Measurements from ENCODE around the gene ORM1.
"Not testable (repeated sequence)": the region's sequence is repeated elsewhere in the genome, so short reads cannot be mapped to it uniquely, and the experiment has no call there.

ORM1 gene

DNA sequence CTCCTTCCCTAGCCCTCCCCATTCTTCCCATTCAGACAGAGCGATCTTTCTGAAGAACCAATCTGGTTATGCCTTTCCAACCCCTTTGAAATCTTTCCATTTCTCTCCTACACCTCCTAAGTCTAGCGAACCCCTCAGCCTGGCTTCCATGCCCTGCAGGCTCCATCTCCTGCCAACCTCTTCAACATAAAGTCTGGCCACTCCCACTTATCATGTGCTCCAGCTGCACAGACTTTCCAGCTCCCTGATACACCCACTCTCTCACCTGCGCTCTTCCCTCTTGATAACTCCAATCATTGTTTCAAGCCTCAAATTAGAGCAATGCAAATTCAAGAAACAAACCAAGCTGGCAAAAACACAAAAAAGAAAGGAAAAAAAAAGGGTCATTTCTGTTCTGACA lies 3.8 kb upstream of the ORM1 start:
- no peak overlapping the region for H3K4me3 ChIP-seq (replicated peaks in 1 of 2; ENCODE audit: low read depth in 2 of 2, low read length in 2 of 2)
- no peak for DNase-seq (ENCODE audit: low read depth in 2 of 2)
- TF ChIP-seq, protein P1, sequence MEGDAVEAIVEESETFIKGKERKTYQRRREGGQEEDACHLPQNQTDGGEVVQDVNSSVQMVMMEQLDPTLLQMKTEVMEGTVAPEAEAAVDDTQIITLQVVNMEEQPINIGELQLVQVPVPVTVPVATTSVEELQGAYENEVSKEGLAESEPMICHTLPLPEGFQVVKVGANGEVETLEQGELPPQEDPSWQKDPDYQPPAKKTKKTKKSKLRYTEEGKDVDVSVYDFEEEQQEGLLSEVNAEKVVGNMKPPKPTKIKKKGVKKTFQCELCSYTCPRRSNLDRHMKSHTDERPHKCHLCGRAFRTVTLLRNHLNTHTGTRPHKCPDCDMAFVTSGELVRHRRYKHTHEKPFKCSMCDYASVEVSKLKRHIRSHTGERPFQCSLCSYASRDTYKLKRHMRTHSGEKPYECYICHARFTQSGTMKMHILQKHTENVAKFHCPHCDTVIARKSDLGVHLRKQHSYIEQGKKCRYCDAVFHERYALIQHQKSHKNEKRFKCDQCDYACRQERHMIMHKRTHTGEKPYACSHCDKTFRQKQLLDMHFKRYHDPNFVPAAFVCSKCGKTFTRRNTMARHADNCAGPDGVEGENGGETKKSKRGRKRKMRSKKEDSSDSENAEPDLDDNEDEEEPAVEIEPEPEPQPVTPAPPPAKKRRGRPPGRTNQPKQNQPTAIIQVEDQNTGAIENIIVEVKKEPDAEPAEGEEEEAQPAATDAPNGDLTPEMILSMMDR (IDR thresholded peaks at IDR 0.05; ENCODE audit: low read depth, low read length), result no peak

DNA sequence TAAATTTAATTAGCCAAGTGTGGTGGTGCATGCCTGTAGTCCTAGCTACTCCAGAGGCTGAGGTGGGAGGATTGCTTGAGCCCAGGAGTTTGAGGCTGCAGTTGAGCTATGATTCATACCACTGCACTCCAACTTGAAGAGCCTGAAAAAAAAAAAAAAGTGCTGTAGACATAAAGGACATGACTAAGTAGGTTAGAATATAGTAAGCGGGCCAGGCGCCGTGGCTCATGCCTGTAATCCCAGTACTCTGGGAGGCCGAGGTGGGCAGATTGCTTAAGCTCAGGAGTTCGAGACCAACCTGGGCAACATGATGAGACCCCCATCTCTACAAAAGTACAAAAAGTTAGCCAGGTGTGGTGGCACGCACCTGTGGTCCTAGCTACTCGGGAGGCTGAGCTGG lies 2.2 kb upstream of the ORM1 start:
- DNase-seq (ENCODE audit: low read depth in 2 of 2), result peak; percentile 58 to 92
- H3K4me3 ChIP-seq (replicated peaks in 1 of 2; ENCODE audit: low read depth in 2 of 2, low read length in 2 of 2), result not testable (repeated sequence)

DNA sequence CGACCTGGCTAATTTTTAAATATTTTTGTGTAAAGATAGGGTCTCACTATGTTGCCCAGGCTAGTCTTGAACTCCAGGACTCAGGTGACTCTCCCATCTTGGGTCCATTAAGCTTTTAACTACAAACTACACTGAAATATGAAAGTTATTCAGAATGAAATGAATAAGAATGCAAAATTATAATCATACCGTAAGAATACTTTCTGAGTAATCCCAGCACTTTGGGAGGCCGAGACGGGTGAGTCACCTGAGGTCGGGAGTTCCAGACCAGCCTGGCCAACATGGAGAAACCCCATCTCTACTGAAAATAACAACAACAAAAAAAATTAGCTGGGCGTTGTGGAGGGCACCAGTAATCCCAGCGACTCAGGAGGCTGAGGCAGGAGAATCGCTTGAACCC lies 1.1 kb upstream of the ORM1 start:
- DNase-seq (ENCODE audit: low read depth in 2 of 2), result peak; percentile 15 to 86
- TF ChIP-seq, protein P1 (IDR thresholded peaks at IDR 0.05; ENCODE audit: low read depth, low read length), result no peak
- H3K4me3 ChIP-seq (replicated peaks in 1 of 2; ENCODE audit: low read depth in 2 of 2, low read length in 2 of 2), result no peak overlapping the region

DNA sequence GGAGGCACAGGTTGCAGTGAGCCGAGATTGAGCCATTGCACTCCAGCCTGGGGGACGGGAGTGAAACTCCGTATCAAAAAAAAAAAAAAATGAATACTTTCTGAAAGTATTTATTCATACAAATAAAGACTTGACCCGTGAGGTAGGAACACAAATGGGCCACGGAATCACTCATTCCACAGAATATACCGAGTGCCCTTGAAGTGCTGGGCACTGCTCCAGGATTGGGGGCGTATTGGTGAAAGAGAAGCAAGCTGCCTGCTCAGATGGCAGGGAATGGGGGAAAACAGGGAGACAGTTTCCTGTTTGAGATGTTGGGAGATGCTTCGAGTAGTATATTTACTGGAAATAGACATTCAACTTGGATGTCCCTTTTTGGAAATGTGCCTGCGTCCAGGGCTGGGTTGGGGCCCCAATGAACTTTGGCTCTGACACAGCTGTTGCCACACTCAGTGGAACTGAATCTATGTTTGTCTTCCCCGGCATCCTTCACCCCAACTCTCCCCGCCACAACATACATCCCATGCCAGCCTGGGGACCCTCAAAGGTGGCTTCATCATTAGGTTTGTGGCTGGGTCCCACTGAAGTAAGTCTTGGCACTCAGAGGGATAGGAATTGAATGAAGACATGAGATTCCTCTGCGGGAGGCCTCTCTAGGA lies 609 bp upstream of the ORM1 start:
- not testable (repeated sequence) for H3K4me3 ChIP-seq (replicated peaks in 1 of 2; ENCODE audit: low read depth in 2 of 2, low read length in 2 of 2)
- peak; percentile 12 to 34 for DNase-seq (ENCODE audit: low read depth in 2 of 2)

DNA sequence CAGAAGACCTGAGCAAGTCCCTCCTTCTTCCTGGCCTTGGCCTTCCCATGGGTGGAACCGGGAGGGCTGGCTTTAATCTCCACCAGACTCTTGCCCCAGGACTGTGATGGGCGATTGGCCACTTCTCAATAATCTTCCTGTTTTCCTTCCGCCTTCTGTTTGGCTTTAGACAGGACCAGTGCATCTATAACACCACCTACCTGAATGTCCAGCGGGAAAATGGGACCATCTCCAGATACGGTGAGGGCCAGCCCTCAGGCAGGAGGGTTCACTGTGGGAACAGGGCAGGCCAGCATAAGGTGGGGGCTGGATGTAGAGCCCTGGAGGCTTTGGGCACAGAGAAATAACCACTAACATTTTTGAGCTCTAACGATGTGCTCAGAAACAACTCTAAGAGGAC lies 951 bp downstream of the ORM1 start:
- H3K4me3 ChIP-seq (replicated peaks in 1 of 2; ENCODE audit: low read depth in 2 of 2, low read length in 2 of 2); DNase-seq (ENCODE audit: low read depth in 2 of 2): not testable (repeated sequence)

DNA sequence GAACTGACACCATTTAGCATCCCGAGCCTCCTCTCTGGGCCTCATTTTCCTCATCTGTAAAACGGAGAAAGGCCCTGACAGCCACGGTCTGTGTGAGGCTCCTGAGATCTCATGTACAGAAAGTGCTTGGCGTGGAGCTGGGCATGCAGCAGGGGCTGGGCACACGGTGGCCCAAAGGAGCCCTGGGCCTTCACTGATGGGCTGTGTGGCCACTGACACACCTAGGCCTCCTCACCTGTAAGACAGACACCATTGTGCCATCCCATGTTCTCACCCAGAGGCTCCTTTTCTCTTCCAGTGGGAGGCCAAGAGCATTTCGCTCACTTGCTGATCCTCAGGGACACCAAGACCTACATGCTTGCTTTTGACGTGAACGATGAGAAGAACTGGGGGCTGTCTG lies 1.6 kb downstream of the ORM1 start:
- DNase-seq (ENCODE audit: low read depth in 2 of 2), result no peak
- TF ChIP-seq, protein P1 (IDR thresholded peaks at IDR 0.05; ENCODE audit: low read depth, low read length), result no peak
- H3K4me3 ChIP-seq (replicated peaks in 1 of 2; ENCODE audit: low read depth in 2 of 2, low read length in 2 of 2), result no peak overlapping the region

DNA sequence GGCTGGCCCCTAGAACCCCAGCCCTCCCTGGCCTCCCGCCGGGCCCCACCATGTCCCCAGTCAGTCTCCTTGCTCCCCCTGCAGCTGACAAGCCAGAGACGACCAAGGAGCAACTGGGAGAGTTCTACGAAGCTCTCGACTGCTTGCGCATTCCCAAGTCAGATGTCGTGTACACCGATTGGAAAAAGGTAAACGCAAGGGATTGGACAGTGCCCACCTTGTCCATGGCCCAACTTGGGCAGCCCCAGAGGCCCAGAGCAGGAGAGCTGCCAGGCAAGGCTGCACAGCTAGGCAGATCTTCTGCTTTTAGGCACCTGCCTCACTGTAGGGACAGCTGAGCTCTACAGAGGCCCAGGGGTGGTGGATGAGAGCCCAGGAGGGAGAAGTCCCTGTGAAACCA lies 2.1 kb downstream of the ORM1 start:
- H3K4me3 ChIP-seq (replicated peaks in 1 of 2; ENCODE audit: low read depth in 2 of 2, low read length in 2 of 2); DNase-seq (ENCODE audit: low read depth in 2 of 2): not testable (repeated sequence)

DNA sequence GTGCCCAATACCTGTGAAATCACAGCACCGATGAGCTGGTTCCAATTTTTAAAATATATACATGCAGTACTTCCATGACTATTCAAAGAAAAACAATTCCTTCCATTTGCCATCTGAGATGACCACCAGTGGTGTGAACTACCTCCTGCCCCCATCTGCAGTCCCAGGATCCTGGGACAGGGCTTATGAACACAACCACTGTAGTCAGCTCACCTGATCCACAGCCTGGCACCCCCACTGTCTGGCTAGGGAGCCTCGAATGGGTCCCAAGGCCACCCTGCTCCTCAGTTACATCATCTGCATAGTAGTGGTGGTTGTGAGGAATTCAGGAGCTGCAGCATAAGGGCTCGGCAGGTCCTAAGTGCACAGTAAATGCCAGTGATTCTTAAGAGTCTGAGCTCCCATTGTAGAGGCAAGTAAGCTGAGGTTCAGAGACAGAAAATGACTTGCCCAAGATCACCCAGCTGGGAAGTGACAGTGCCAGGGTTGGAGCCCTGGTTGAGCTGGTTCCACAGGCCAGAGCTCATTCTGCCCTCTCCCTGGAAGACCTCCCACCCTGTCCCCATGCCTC lies 2.9 kb downstream of the ORM1 start:
- not testable (repeated sequence) for DNase-seq (ENCODE audit: low read depth in 2 of 2); H3K4me3 ChIP-seq (replicated peaks in 1 of 2; ENCODE audit: low read depth in 2 of 2, low read length in 2 of 2)

DNA sequence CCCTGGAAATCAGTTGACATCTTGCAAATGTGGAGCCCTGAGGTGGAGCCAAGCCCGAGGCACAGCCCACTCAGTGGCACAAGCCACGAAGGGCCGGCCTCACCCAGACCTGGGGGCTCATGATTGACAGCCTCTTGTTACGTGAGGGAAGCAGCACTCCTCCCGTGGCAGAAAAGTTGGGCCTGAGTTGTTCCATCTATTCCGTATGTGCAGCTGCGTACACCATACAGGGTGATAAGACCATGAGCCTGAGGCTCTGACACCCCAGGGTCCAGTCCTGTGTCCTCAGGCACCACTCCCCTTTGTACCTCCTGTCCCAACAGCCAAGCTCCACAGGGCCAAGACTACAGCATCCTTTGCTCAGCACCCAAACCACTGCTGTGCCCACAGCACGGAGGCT lies 4.9 kb downstream of the ORM1 start:
- no peak for DNase-seq (ENCODE audit: low read depth in 2 of 2)
- TF ChIP-seq, protein P1 (IDR thresholded peaks at IDR 0.05; ENCODE audit: low read depth, low read length), result no peak
- no peak overlapping the region for H3K4me3 ChIP-seq (replicated peaks in 1 of 2; ENCODE audit: low read depth in 2 of 2, low read length in 2 of 2)

DNA sequence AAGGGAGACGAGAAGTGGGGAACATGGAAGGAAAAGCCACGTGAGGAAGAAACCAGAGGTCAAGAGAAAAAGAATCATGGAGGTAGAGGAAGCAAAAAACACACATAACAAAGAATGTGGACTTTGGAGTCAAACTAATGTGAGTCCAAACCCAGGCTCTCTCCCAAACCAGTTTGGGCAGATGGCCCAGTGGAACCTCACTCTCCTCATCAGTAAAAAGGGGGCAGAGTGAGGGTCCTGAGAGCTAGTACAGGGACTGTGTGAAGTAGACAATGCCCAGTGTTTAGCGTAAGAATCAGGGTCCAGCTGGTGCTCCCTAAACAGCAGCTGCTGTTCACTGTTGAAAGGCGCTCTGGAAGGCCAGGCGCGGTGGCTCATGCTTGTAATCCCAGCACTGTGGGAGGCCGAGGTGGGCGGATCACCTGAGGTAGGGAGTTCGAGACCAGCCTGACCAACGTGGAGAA lies 5.5 kb downstream of the ORM1 start:
- DNase-seq (ENCODE audit: low read depth in 2 of 2); H3K4me3 ChIP-seq (replicated peaks in 1 of 2; ENCODE audit: low read depth in 2 of 2, low read length in 2 of 2): not testable (repeated sequence)

DNA sequence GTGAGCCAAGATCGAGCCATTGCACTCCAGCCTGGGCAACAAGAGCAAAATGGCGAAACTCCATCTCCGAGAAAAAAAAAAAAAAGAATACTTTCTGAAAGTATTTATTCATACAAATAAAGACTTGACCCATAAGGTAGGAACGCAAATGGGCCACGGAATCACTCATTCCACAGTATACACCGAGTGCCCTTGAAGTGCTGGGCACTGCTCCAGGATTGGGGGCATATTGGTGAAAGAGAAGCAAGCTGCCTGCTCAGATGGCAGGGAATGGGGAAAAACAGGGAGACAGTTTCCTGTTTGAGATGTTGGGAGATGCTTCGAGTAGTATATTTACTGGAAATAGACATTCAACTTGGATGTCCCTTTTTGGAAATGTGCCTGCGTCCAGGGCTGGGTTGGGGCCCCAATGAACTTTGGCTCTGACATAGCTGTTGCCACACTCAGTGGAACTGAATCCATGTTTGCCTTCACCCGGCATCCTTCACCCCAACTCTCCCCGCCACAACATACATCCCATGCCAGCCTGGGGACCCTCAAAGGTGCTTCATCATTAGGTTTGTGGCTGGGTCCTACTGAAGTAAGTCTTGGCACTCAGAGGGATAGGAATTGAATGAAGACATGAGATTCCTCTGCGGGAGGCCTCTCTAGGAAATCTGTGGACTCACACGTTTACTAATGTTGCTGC lies 6.2 kb downstream of the ORM1 start:
- not testable (repeated sequence) for DNase-seq (ENCODE audit: low read depth in 2 of 2); H3K4me3 ChIP-seq (replicated peaks in 1 of 2; ENCODE audit: low read depth in 2 of 2, low read length in 2 of 2)

DNA sequence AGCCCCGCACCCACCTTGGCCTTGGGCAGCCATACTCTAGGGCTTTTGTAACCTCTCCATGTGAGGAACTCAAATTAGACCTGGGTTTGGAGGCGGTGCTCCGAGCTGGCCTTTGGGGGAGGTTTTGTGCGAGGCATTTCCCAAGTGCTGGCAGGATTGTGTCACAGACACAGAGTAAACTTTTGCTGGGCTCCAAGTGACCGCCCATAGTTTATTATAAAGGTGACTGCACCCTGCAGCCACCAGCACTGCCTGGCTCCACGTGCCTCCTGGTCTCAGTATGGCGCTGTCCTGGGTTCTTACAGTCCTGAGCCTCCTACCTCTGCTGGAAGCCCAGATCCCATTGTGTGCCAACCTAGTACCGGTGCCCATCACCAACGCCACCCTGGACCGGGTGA lies 6.7 kb downstream of the ORM1 start, which contains the start of gene ORM2:
TSS of gene ORM2 (plus strand) at position 245 of the 398 bp plus-strand sequence. CDS start at position 281, 36 bp downstream.
- H3K4me3 ChIP-seq (replicated peaks in 1 of 2; ENCODE audit: low read depth in 2 of 2, low read length in 2 of 2); DNase-seq (ENCODE audit: low read depth in 2 of 2): not testable (repeated sequence)

Measured in cardiac fibroblast (primary cell).